HepG2 (cell line): ENCODE results near the gene TTYH2. TPM values are rescaled to one million over a fixed set of nuclear protein-coding genes. Genes with fewer than 3 reads are reported as not detected.

Experiments
- FOXJ3 ChIP-seq: sonication (generic); formaldehyde crosslinking; IDR thresholded peaks from 2 replicates; pipeline ENCODE4 v1.4.0; 2020; ENCODE audit warnings: missing genetic modification reagents, mild to moderate bottlenecking, borderline replicate concordance
- HOXD1 ChIP-seq: sonication (generic); formaldehyde crosslinking; IDR thresholded peaks from 2 replicates; pipeline ENCODE4 v1.5.0; 2020; ENCODE audit warnings: missing genetic modification reagents
- KLF6 ChIP-seq: IDR thresholded peaks from 2 replicates; pipeline ENCODE4 v1.8.0; 2016; ENCODE audit warnings: missing biosample characterization, missing genetic modification reagents
- MAX ChIP-seq: IDR thresholded peaks from 2 replicates; pipeline ENCODE4 v1.6.1; 2012; ENCODE audit warnings: inconsistent platforms
- MIER3 ChIP-seq: IDR thresholded peaks from 2 replicates; pipeline ENCODE4 v1.6.1; 2016; ENCODE audit warnings: missing compliant biosample characterization, borderline replicate concordance
- POLR2AphosphoS2 ChIP-seq: IDR thresholded peaks from 2 replicates; pipeline ENCODE4 v1.6.1; 2011; ENCODE audit warnings: low read depth, low read length, improper control_type of control experiment
- RBM39 ChIP-seq: fragments of 200-400 bp; formaldehyde crosslinking; IDR thresholded peaks from one replicate; pipeline ENCODE4 v1.6.1; 2018; ENCODE audit warnings: antibody characterized with exemption, mild to moderate bottlenecking, low read depth, low read length; ENCODE audit not compliant: poor library complexity, severe bottlenecking
- RELA ChIP-seq: sonication (generic); formaldehyde crosslinking; IDR thresholded peaks from 2 replicates; pipeline ENCODE4 v1.4.0; 2020; ENCODE audit warnings: missing genetic modification reagents
- SCMH1 ChIP-seq: sonication (generic); formaldehyde crosslinking; IDR thresholded peaks from 2 replicates; pipeline ENCODE4 v1.9.0; 2021; ENCODE audit warnings: missing genetic modification reagents, mild to moderate bottlenecking, borderline replicate concordance
- TCF12 ChIP-seq, 2 experiments: fragments of 450-650 bp in 1 of 2; sonication (generic) in 1 of 2; formaldehyde crosslinking in 1 of 2; IDR thresholded peaks; 2 replicates each; pipeline versions ENCODE4 v1.6.1 to v1.8.0; 2017 to 2022; ENCODE audit warnings: antibody characterized with exemption in 1 of 2, mild to moderate bottlenecking in 1 of 2, missing genetic modification reagents in 1 of 2, moderate library complexity in 1 of 2
- TFAP4 ChIP-seq: sonication (generic); IDR thresholded peaks from 2 replicates; pipeline ENCODE4 v1.6.1; 2016; ENCODE audit warnings: low read depth, borderline replicate concordance
- TFDP1 ChIP-seq: IDR thresholded peaks from 2 replicates; pipeline ENCODE4 v1.6.1; 2016; ENCODE audit warnings: missing compliant biosample characterization, missing genetic modification reagents, borderline replicate concordance
- THAP9 ChIP-seq: sonication (generic); formaldehyde crosslinking; IDR thresholded peaks from 2 replicates; pipeline ENCODE4; 2020; ENCODE audit warnings: missing genetic modification reagents, mild to moderate bottlenecking, borderline replicate concordance
- ZBTB3 ChIP-seq: sonication (generic); formaldehyde crosslinking; IDR thresholded peaks from 2 replicates; pipeline ENCODE4 v1.4.0; 2020; ENCODE audit warnings: low read depth, mild to moderate bottlenecking, moderate library complexity, missing genetic modification reagents, borderline replicate concordance
- ZMYM2 ChIP-seq: sonication (generic); formaldehyde crosslinking; IDR thresholded peaks from 2 replicates; pipeline ENCODE4 v1.8.0; 2022; ENCODE audit warnings: mild to moderate bottlenecking, missing genetic modification reagents
- ZNF138 ChIP-seq: sonication (generic); formaldehyde crosslinking; IDR thresholded peaks from 2 replicates; pipeline ENCODE4 v1.5.0; 2020; ENCODE audit warnings: mild to moderate bottlenecking, low read depth, missing genetic modification reagents
- ZNF225 ChIP-seq: sonication (generic); formaldehyde crosslinking; IDR thresholded peaks from 2 replicates; pipeline ENCODE4 v1.4.0; 2020; ENCODE audit warnings: mild to moderate bottlenecking, missing genetic modification reagents
- ZNF652 ChIP-seq: IDR thresholded peaks from 2 replicates; pipeline ENCODE4 v1.6.1; 2016; ENCODE audit warnings: low read depth, borderline replicate concordance
- ZNF672 ChIP-seq: sonication (generic); formaldehyde crosslinking; IDR thresholded peaks from 2 replicates; pipeline ENCODE4 v1.8.1; 2022; ENCODE audit warnings: missing genetic modification reagents
- ZNF724P ChIP-seq: sonication (generic); formaldehyde crosslinking; IDR thresholded peaks from 2 replicates; pipeline ENCODE4 v1.8.0; 2022; ENCODE audit warnings: missing genetic modification reagents, borderline replicate concordance
- ZNF891 ChIP-seq: sonication (generic); formaldehyde crosslinking; IDR thresholded peaks from 2 replicates; pipeline ENCODE4 v1.5.0; 2020; ENCODE audit warnings: mild to moderate bottlenecking, missing genetic modification reagents
- polyA plus RNA-seq, 8 experiments: library from polyadenylated mRNA; depleted of rRNA in 3 of 8; stranded (reverse) in 7 of 8; unstranded in 1 of 8; fragments of >200 nt; fragmentation: Illumina TruSeq in 4 of 8; extraction: Trizol in 4 of 8; gene quantifications; 2 replicates each; pipeline versions ENCODE4 v1.2.1 to v1.2.3, GENCODE V29; 2011 to 2016; ENCODE audit warnings: low read depth in 4 of 8, missing spikeins in 1 of 8, mixed read lengths in 1 of 8; ENCODE audit not compliant: insufficient read depth in 1 of 8
- total RNA-seq, 5 experiments: library from RNA; depleted of rRNA; stranded (reverse); fragments of >200 nt; fragmentation: Illumina TruSeq; extraction: Trizol; gene quantifications; 2 replicates each; pipeline ENCODE4 v1.2.3, GENCODE V29; 2016; ENCODE audit warnings: low read depth in 1 of 5
- TF ChIP-seq, protein P1 (sequence below): sonication (generic); formaldehyde crosslinking; IDR thresholded peaks from 2 replicates; pipeline ENCODE4 v1.8.0; 2022; ENCODE audit warnings: mild to moderate bottlenecking, missing genetic modification reagents, borderline replicate concordance

The TTYH2 gene
- total and polyA plus RNA-seq, 2 of the 13 experiments (the other 11 are each of a cell fraction or from before 2014, with no cell fraction given) = 0.77 to 0.96 TPM

GRCh38 chr17:74203439-74204240, 9.7 kb upstream of the TTYH2 start, which contains the start of gene RPL38 (continued):
- TF ChIP-seq SCMH1 (CRISPR knock-in tag) (no peak), ZNF672 (no peak), TCF12 (IDR thresholded peaks at IDR 0.05) (no peak), TCF12 (CRISPR knock-in tag; IDR thresholded peaks at IDR 0.05) (peak; percentile 62; the same call in 1 of the 2 replicates), FOXJ3 (CRISPR knock-in tag) (peak; percentile 29), RBM39 (peak; percentile 91), ZBTB3 (CRISPR knock-in tag) (peak; percentile 88; the same call in 1 of the 2 replicates), ZNF724P (CRISPR knock-in tag) (peak; percentile 72; the same call in 1 of the 2 replicates), MAX (peak; percentile 94), ZNF652 (CRISPR knock-in tag) (peak; percentile 61; the same call in 1 of the 2 replicates), ZNF891 (peak; percentile 91), TFAP4 (peak; percentile 57; the same call in 1 of the 2 replicates), MIER3 (peak; percentile 97; the same call in 1 of the 2 replicates), THAP9 (peak; percentile 91; the same call in 1 of the 2 replicates), RELA (CRISPR knock-in tag) (peak; percentile 56; the same call in 1 of the 2 replicates), ZNF138 (CRISPR knock-in tag) (peak; percentile 36; the same call in 1 of the 2 replicates), TFDP1 (CRISPR knock-in tag) (peak; percentile 39; the same call in 1 of the 2 replicates), KLF6 (CRISPR knock-in tag) (peak; percentile 93), HOXD1 (CRISPR knock-in tag) (peak; percentile 74), POLR2AphosphoS2 (peak; percentile 98), ZMYM2 (CRISPR knock-in tag) (no peak), ZNF225 (CRISPR knock-in tag) (peak; percentile 84; the same call in 1 of the 2 replicates)
- TF ChIP-seq, protein P1, sequence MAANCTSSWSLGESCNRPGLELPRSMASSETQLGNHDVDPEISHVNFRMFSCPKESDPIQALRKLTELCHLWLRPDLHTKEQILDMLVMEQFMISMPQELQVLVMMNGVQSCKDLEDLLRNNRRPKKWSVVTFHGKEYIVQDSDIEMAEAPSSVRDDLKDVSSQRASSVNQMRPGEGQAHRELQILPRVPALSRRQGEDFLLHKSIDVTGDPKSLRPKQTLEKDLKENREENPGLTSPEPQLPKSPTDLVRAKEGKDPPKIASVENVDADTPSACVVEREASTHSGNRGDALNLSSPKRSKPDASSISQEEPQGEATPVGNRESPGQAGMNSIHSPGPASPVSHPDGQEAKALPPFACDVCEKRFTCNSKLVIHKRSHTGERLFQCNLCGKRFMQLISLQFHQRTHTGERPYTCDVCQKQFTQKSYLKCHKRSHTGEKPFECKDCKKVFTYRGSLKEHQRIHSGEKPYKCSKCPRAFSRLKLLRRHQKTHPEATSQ (CRISPR knock-in tag) = 0 out of 2 replicates have a peak, but pooled peaks have one; percentile 15
